HG03066 (cell line): ENCODE measurements around the gene NDUFB11.
A peak's percentile ranks its signal among the peaks of the same experiment; 100 is the strongest.

Source experiments
- ATAC-seq: cut with Tn5 transposase; IDR thresholded peaks from one replicate; pipeline ENCODE4 v1.9.1; 2021; ENCODE audit warnings: low read depth; ENCODE audit not compliant: unreplicated experiment

NDUFB11 gene

GRCh38 chrX:47144626-47145394, at the start of gene NDUFB11, which contains the start of gene RBM10:
Gene NDUFB11 (minus strand): TSS chrX:47144702. CDS start chrX:47144679, 23 bp downstream.
Gene RBM10 (plus strand): TSS chrX:47145221. CDS start chrX:47147482, 2,261 bp downstream.
- peak; percentile 83 for ATAC-seq

GRCh38 chrX:47193475-47194193, 49.1 kb upstream of the NDUFB11 start, which contains the start of gene UBA1:
Gene UBA1 (plus strand): TSS chrX:47193829. CDS start chrX:47198803, 4,974 bp downstream.
- ATAC-seq: peak; percentile 57

- ATAC-seq: no peak
These were observed 47.4 kb upstream of the NDUFB11 start for GRCh38 chrX:47191806-47192401.

GRCh38 chrX:47191331-47191730, 46.8 kb upstream of the NDUFB11 start:
- ATAC-seq: no peak

- peak; percentile 61 for ATAC-seq
These were observed 46.2 kb upstream of the NDUFB11 start for GRCh38 chrX:47190445-47191269.

- no peak for ATAC-seq
These were observed 45.4 kb upstream of the NDUFB11 start for GRCh38 chrX:47189906-47190305.

GRCh38 chrX:47187106-47187677, 42.7 kb upstream of the NDUFB11 start:
- ATAC-seq: no peak

- no peak for ATAC-seq
These were observed 41.7 kb upstream of the NDUFB11 start for GRCh38 chrX:47186096-47186740.

GRCh38 chrX:47185241-47185640, 40.7 kb upstream of the NDUFB11 start:
- no peak for ATAC-seq

- ATAC-seq: no peak
These were observed 40.0 kb upstream of the NDUFB11 start for GRCh38 chrX:47184486-47184885.

- ATAC-seq: no peak
These were observed 37.7 kb upstream of the NDUFB11 start for GRCh38 chrX:47182106-47182700.

- no peak for ATAC-seq
These were observed 36.8 kb upstream of the NDUFB11 start for GRCh38 chrX:47181301-47181700.

- no peak for ATAC-seq
These were observed 35.8 kb upstream of the NDUFB11 start for GRCh38 chrX:47180346-47180745.

- no peak for ATAC-seq
These were observed 35.4 kb upstream of the NDUFB11 start for GRCh38 chrX:47179928-47180255.

GRCh38 chrX:47179221-47179927, 34.9 kb upstream of the NDUFB11 start:
- no peak for ATAC-seq

GRCh38 chrX:47178337-47178736, 33.8 kb upstream of the NDUFB11 start:
- no peak for ATAC-seq

GRCh38 chrX:47177079-47177478, 32.6 kb upstream of the NDUFB11 start:
- no peak for ATAC-seq

- ATAC-seq: no peak
These were observed 31.7 kb upstream of the NDUFB11 start for GRCh38 chrX:47176101-47176740.
